Measurements from ENCODE around the gene NFYA. TPM values are rescaled to one million over a fixed set of nuclear protein-coding genes. Genes with fewer than 3 reads are reported as not detected.

The NFYA gene
- total RNA-seq, 1 experiment from 2014 or later, result 41.5 TPM

DNA sequence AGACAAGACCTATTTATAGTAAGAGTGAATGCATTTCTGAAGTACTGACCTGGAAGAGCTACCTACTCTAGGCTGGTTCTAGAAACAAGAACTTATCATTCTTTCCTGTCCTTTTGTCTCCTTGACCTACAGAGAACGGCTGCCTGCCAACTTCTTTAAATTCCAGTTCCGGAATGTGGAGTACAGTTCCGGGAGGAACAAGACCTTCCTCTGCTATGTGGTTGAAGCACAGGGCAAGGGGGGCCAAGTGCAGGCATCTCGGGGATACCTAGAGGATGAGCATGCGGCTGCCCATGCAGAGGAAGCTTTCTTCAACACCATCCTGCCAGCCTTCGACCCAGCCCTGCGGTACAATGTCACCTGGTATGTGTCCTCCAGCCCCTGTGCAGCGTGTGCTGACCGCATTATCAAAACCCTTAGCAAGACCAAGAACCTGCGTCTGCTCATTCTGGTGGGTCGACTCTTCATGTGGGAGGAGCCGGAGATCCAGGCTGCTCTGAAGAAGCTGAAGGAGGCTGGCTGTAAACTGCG lies 11.5 kb upstream of the NFYA start:
- intact Hi-C loops (cut with micrococcal nuclease), result no loop called here
- Mint-ChIP-seq H3K27ac (ENCODE audit: low read depth, unreplicated experiment) (no peak overlapping the region), H3K4me3 (ENCODE audit: unreplicated experiment) (no peak overlapping the region), H3K4me1 (ENCODE audit: insufficient read depth, unreplicated experiment) (peaks cover 6% of the 10 kb centered on the region), H3K36me3 (ENCODE audit: insufficient read depth, unreplicated experiment) (peaks cover 34% of the 10 kb centered on the region), H3K27me3 (ENCODE audit: insufficient read depth, unreplicated experiment) (no peaks in the 10 kb centered on the region), H3K9me3 (ENCODE audit: unreplicated experiment) (no peaks in the 10 kb centered on the region)
- TF ChIP-seq, protein P1, sequence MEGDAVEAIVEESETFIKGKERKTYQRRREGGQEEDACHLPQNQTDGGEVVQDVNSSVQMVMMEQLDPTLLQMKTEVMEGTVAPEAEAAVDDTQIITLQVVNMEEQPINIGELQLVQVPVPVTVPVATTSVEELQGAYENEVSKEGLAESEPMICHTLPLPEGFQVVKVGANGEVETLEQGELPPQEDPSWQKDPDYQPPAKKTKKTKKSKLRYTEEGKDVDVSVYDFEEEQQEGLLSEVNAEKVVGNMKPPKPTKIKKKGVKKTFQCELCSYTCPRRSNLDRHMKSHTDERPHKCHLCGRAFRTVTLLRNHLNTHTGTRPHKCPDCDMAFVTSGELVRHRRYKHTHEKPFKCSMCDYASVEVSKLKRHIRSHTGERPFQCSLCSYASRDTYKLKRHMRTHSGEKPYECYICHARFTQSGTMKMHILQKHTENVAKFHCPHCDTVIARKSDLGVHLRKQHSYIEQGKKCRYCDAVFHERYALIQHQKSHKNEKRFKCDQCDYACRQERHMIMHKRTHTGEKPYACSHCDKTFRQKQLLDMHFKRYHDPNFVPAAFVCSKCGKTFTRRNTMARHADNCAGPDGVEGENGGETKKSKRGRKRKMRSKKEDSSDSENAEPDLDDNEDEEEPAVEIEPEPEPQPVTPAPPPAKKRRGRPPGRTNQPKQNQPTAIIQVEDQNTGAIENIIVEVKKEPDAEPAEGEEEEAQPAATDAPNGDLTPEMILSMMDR (IDR thresholded peaks at IDR 0.05; ENCODE audit: unreplicated experiment), result no peak
- CTCF ChIA-PET, result interaction anchor here (0.5 to 1.5 kb wide), 2 partner anchors 33 to 721 kb away, joined by 3 read pairs; no protein-coding TSS in a partner anchor
- DNase-seq (ENCODE audit: unreplicated experiment), result no peak
- POLR2A ChIA-PET, result interaction anchor here (0.6 to 1.3 kb wide), 3 partner anchors 10 to 1683 kb away, joined by 3 to 4 read pairs (median 3); no protein-coding TSS in a partner anchor
- no TSS peak for BruUV-seq (replicated peaks)

DNA sequence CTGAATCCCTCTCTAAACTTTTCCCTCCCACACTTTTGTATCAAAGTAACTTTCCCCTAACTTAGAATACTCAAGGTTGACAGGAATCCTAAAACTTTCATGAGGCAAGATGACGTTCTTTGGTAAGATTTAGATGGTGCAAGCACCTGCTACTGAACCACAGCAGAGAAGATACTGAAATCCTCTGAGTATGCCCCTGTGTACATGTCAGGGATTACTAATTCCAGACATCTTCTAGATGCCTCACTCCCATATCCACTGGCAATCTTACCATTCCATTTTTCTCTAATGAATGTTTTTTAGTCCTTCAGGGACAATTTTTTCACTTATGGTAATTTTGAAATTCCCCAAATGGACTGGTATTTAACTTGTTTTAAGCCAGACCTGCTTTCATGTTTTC lies 10.7 kb upstream of the NFYA start:
- TF ChIP-seq, protein P1 (IDR thresholded peaks at IDR 0.05; ENCODE audit: unreplicated experiment), result no peak
- H3K27me3 Mint-ChIP-seq (ENCODE audit: insufficient read depth, unreplicated experiment), result no peaks in the 10 kb centered on the region
- H3K9me3 Mint-ChIP-seq (ENCODE audit: unreplicated experiment), result no peaks in the 10 kb centered on the region
- H3K4me1 Mint-ChIP-seq (ENCODE audit: insufficient read depth, unreplicated experiment), result peaks cover 14% of the 10 kb centered on the region
- ChIA-PET POLR2A (interaction anchor here (1.2 kb wide), 1 partner anchor 8 kb away, joined by 6 read pairs; no protein-coding TSS in a partner anchor), CTCF (interaction anchor here (1.5 to 2.4 kb wide), 2 partner anchors 34 to 35 kb away, joined by 3 to 9 read pairs; no protein-coding TSS in a partner anchor)
- H3K27ac Mint-ChIP-seq (ENCODE audit: low read depth, unreplicated experiment), result no peak overlapping the region
- H3K4me3 Mint-ChIP-seq (ENCODE audit: unreplicated experiment), result no peak overlapping the region
- BruUV-seq (replicated peaks), result no TSS peak
- intact Hi-C loops (cut with micrococcal nuclease), result no loop called here
- no peak for DNase-seq (ENCODE audit: unreplicated experiment)
- peaks cover 42% of the 10 kb centered on the region for H3K36me3 Mint-ChIP-seq (ENCODE audit: insufficient read depth, unreplicated experiment)

DNA sequence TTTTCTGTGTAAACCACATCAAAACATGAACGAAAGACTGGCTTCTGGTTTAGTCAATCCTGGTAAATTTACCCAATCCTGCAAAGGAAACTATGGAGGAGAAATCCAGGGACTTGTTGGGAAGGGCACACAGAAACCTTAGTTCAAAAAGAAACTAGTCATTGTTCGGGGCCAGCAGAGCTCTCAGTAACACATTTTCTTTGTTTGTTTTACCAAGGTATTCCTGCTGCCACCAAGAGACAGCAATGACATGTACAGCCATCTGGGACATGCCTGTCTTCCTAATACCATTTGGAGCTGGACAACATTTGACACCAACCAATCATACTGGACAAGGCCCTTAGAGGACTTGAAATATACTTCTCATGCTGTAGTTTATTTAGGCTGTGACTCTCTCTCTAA lies 8.9 kb upstream of the NFYA start:
- Mint-ChIP-seq H3K4me1 (ENCODE audit: insufficient read depth, unreplicated experiment) (peaks cover 14% of the 10 kb centered on the region), H3K36me3 (ENCODE audit: insufficient read depth, unreplicated experiment) (peaks cover 55% of the 10 kb centered on the region), H3K9me3 (ENCODE audit: unreplicated experiment) (no peaks in the 10 kb centered on the region), H3K27me3 (ENCODE audit: insufficient read depth, unreplicated experiment) (no peaks in the 10 kb centered on the region), H3K27ac (ENCODE audit: low read depth, unreplicated experiment) (no peak overlapping the region), H3K4me3 (ENCODE audit: unreplicated experiment) (no peak overlapping the region)
- no peak for DNase-seq (ENCODE audit: unreplicated experiment)
- intact Hi-C loops (cut with micrococcal nuclease), result no loop called here
- ChIA-PET CTCF (interaction anchor here (0.5 to 2.4 kb wide), 3 partner anchors 26 to 1083 kb away, joined by 3 to 9 read pairs (median 8); no protein-coding TSS in a partner anchor), POLR2A (no interaction called here)
- no TSS peak for BruUV-seq (replicated peaks)
- TF ChIP-seq, protein P1 (IDR thresholded peaks at IDR 0.05; ENCODE audit: unreplicated experiment), result no peak

DNA sequence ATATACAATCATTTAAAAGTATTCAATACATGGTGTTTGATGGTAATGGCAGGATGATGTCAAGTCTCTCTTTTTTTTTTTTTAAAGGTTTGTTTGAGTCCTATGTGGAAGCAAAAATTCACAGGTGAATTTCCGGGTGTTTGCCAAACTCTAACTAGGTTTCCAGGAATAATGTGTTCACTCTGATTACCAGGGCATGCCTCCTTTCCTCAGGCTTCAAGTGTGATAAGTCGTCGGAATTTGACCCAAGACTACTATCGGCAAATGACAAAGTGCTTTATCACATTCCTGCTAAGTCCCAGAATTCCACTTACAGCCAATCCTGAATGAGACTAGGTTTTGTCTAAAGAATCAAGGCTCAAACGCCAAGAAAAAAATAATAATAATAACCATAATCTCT lies 7.9 kb upstream of the NFYA start:
- Mint-ChIP-seq H3K9me3 (ENCODE audit: unreplicated experiment) (no peaks in the 10 kb centered on the region), H3K27ac (ENCODE audit: low read depth, unreplicated experiment) (no peak overlapping the region), H3K4me1 (ENCODE audit: insufficient read depth, unreplicated experiment) (peaks cover 14% of the 10 kb centered on the region), H3K27me3 (ENCODE audit: insufficient read depth, unreplicated experiment) (no peaks in the 10 kb centered on the region), H3K36me3 (ENCODE audit: insufficient read depth, unreplicated experiment) (peaks cover 65% of the 10 kb centered on the region), H3K4me3 (ENCODE audit: unreplicated experiment) (no peak overlapping the region)
- DNase-seq (ENCODE audit: unreplicated experiment), result no peak
- no TSS peak for BruUV-seq (replicated peaks)
- intact Hi-C loops (cut with micrococcal nuclease), result no loop called here
- CTCF ChIA-PET, result interaction anchor here (0.6 to 0.9 kb wide), 3 partner anchors 10 to 1540 kb away, joined by 3 to 4 read pairs (median 3); no protein-coding TSS in a partner anchor
- TF ChIP-seq, protein P1 (IDR thresholded peaks at IDR 0.05; ENCODE audit: unreplicated experiment), result no peak
- POLR2A ChIA-PET, result interaction anchor here (0.7 kb wide), 1 partner anchor 27 kb away, joined by 3 read pairs; no protein-coding TSS in a partner anchor
